Skeletal muscle tissue (tissue), 4 donors: Measurements from ENCODE around the gene AUTS2. TPM values are rescaled to one million over a fixed set of nuclear protein-coding genes. Genes with fewer than 3 reads are reported as not detected.

Source experiments
- H3K27ac ChIP-seq: one replicate; pipeline ENCODE4 v1.7.0; 2013; ENCODE audit warnings: mild to moderate bottlenecking, low read depth, low read length, inconsistent platforms
- H3K27me3 ChIP-seq, 3 donors: one replicate each; pipeline ENCODE4 v1.7.0; 2013; ENCODE audit warnings: low read length in 3 of 3; ENCODE audit not compliant: control insufficient read depth in 3 of 3, insufficient read depth in 3 of 3
- H3K36me3 ChIP-seq, 3 donors: one replicate each; pipeline ENCODE4 v1.7.0; 2013; ENCODE audit warnings: low read length in 3 of 3; ENCODE audit not compliant: control insufficient read depth in 3 of 3, insufficient read depth in 3 of 3
- H3K4me1 ChIP-seq, 3 donors: one replicate each; pipeline ENCODE4 v1.7.0; 2013; ENCODE audit warnings: low read length in 3 of 3, mild to moderate bottlenecking in 3 of 3; ENCODE audit not compliant: control insufficient read depth in 3 of 3, insufficient read depth in 3 of 3
- H3K4me3 ChIP-seq, 3 donors: one replicate each; pipeline ENCODE4 v1.7.0; 2013; ENCODE audit warnings: low read length in 3 of 3
- H3K9ac ChIP-seq, 3 donors: one replicate each; pipeline ENCODE4 v1.7.0; 2013; ENCODE audit warnings: low read length in 3 of 3, mild to moderate bottlenecking in 3 of 3, moderate library complexity in 2 of 3, low read depth in 1 of 3
- H3K9me3 ChIP-seq, 3 donors: one replicate each; pipeline ENCODE4 v1.7.0; 2013; ENCODE audit warnings: low read length in 3 of 3; ENCODE audit not compliant: control insufficient read depth in 3 of 3
- total RNA-seq: library from RNA; depleted of rRNA; stranded (reverse); fragments of >200 nt; gene quantifications from one replicate; pipeline ENCODE4 v1.2.3, GENCODE V29; 2014
- donor health status: Osteomylitis.

AUTS2 gene
- total RNA-seq, 1 donor from 2014 or later = 43.3 TPM

GRCh38 chr7:70303780-70304179 lies 705.5 kb downstream of the AUTS2 start:
- H3K36me3 ChIP-seq = no peaks in the 10 kb centered on the region

GRCh38 chr7:70306173-70306572 lies 707.9 kb downstream of the AUTS2 start:
- Histone ChIP-seq H3K9me3 (no peaks in the 10 kb centered on the region), H3K27ac (no peak overlapping the region), H3K36me3 (no peaks in the 10 kb centered on the region), H3K4me1 (no peaks in the 10 kb centered on the region), H3K27me3 (no peaks in the 10 kb centered on the region), H3K9ac (no peak overlapping the region), H3K4me3 (no peak overlapping the region)

More at GRCh38 chr7:70303780-70304179, 705.5 kb downstream of the AUTS2 start:
- H3K27me3 ChIP-seq = no peaks in the 10 kb centered on the region
- no peak overlapping the region for H3K27ac ChIP-seq
- no peak overlapping the region for H3K4me3 ChIP-seq
- H3K9ac ChIP-seq = no peak overlapping the region
- H3K9me3 ChIP-seq = no peaks in the 10 kb centered on the region
- no peaks in the 10 kb centered on the region for H3K4me1 ChIP-seq

GRCh38 chr7:70307544-70308106 lies 709.4 kb downstream of the AUTS2 start:
- no peaks in the 10 kb centered on the region for H3K36me3 ChIP-seq
- H3K27me3 ChIP-seq = no peaks in the 10 kb centered on the region
- H3K4me1 ChIP-seq = no peaks in the 10 kb centered on the region
- H3K4me3 ChIP-seq = no peak overlapping the region
- no peak overlapping the region for H3K9ac ChIP-seq
- H3K27ac ChIP-seq = no peak overlapping the region
- H3K9me3 ChIP-seq = no peaks in the 10 kb centered on the region

- no peak overlapping the region for H3K9ac ChIP-seq
- H3K4me3 ChIP-seq = no peak overlapping the region
- no peaks in the 10 kb centered on the region for H3K27me3 ChIP-seq
- no peaks in the 10 kb centered on the region for H3K36me3 ChIP-seq
- no peak overlapping the region for H3K27ac ChIP-seq
- H3K4me1 ChIP-seq = no peaks in the 10 kb centered on the region
- no peaks in the 10 kb centered on the region for H3K9me3 ChIP-seq
Observed at GRCh38 chr7:70312336-70312735, 714.1 kb downstream of the AUTS2 start.

- no peaks in the 10 kb centered on the region for H3K9me3 ChIP-seq
- no peak overlapping the region for H3K27ac ChIP-seq
Observed at GRCh38 chr7:70313271-70313670, 715.0 kb downstream of the AUTS2 start.

GRCh38 chr7:70313687-70314086 lies 715.4 kb downstream of the AUTS2 start:
- Histone ChIP-seq H3K9ac (no peak overlapping the region), H3K9me3 (no peaks in the 10 kb centered on the region), H3K4me3 (no peak overlapping the region), H3K36me3 (no peaks in the 10 kb centered on the region), H3K27me3 (no peaks in the 10 kb centered on the region), H3K27ac (no peak overlapping the region), H3K4me1 (no peaks in the 10 kb centered on the region)

More at GRCh38 chr7:70313271-70313670, 715.0 kb downstream of the AUTS2 start:
- Histone ChIP-seq H3K27me3 (no peaks in the 10 kb centered on the region), H3K4me1 (no peaks in the 10 kb centered on the region), H3K4me3 (no peak overlapping the region), H3K9ac (no peak overlapping the region), H3K36me3 (no peaks in the 10 kb centered on the region)

GRCh38 chr7:70314221-70314620 lies 715.9 kb downstream of the AUTS2 start:
- Histone ChIP-seq H3K9ac (no peak overlapping the region), H3K4me3 (no peak overlapping the region), H3K9me3 (no peaks in the 10 kb centered on the region), H3K27ac (no peak overlapping the region), H3K4me1 (no peaks in the 10 kb centered on the region), H3K27me3 (no peaks in the 10 kb centered on the region), H3K36me3 (no peaks in the 10 kb centered on the region)

- Histone ChIP-seq H3K27ac (no peak overlapping the region), H3K4me1 (no peaks in the 10 kb centered on the region), H3K4me3 (no peak overlapping the region), H3K9ac (no peak overlapping the region), H3K9me3 (no peaks in the 10 kb centered on the region), H3K36me3 (no peaks in the 10 kb centered on the region), H3K27me3 (no peaks in the 10 kb centered on the region)
Observed at GRCh38 chr7:70316745-70317144, 718.5 kb downstream of the AUTS2 start.

GRCh38 chr7:70317356-70317755 lies 719.1 kb downstream of the AUTS2 start:
- Histone ChIP-seq H3K4me3 (no peak overlapping the region), H3K27me3 (no peaks in the 10 kb centered on the region), H3K36me3 (no peaks in the 10 kb centered on the region)

GRCh38 chr7:70318511-70318910 lies 720.2 kb downstream of the AUTS2 start:
- no peaks in the 10 kb centered on the region for H3K27me3 ChIP-seq
- H3K9ac ChIP-seq = no peak overlapping the region
- H3K36me3 ChIP-seq = no peaks in the 10 kb centered on the region
- H3K4me1 ChIP-seq = no peaks in the 10 kb centered on the region
- H3K27ac ChIP-seq = no peak overlapping the region
- H3K9me3 ChIP-seq = no peaks in the 10 kb centered on the region
- no peak overlapping the region for H3K4me3 ChIP-seq

More at GRCh38 chr7:70317356-70317755, 719.1 kb downstream of the AUTS2 start:
- no peak overlapping the region for H3K9ac ChIP-seq
- no peaks in the 10 kb centered on the region for H3K4me1 ChIP-seq
- no peaks in the 10 kb centered on the region for H3K9me3 ChIP-seq
- H3K27ac ChIP-seq = no peak overlapping the region
